HG03575 (cell line): ENCODE results near the gene ATP1B1.

Experiments
- ATAC-seq: cut with Tn5 transposase; IDR thresholded peaks from one replicate; pipeline ENCODE4 v1.9.1; 2021; ENCODE audit not compliant: unreplicated experiment, insufficient number of reproducible peaks, low FRiP score; ENCODE audit errors: extremely low read depth

The ATP1B1 gene

GRCh38 chr1:169091480-169091941 lies 15.0 kb upstream of the ATP1B1 start:
- ATAC-seq: peak; percentile 74

- no peak for ATAC-seq
These were observed 14.1 kb upstream of the ATP1B1 start for GRCh38 chr1:169092399-169092798.

GRCh38 chr1:169094897-169095569 lies 11.5 kb upstream of the ATP1B1 start:
- ATAC-seq: no peak

- ATAC-seq: no peak
These were observed 8.1 kb upstream of the ATP1B1 start for GRCh38 chr1:169098380-169098779.

- ATAC-seq: no peak
These were observed 6.9 kb upstream of the ATP1B1 start for GRCh38 chr1:169099561-169099960.

- no peak for ATAC-seq
These were observed 6.3 kb upstream of the ATP1B1 start for GRCh38 chr1:169100208-169100607.

- no peak for ATAC-seq
These were observed 5.8 kb upstream of the ATP1B1 start for GRCh38 chr1:169100651-169101088.

GRCh38 chr1:169102567-169102966 lies 3.9 kb upstream of the ATP1B1 start:
- ATAC-seq: no peak

- ATAC-seq: no peak
These were observed 3.5 kb upstream of the ATP1B1 start for GRCh38 chr1:169103002-169103401.

GRCh38 chr1:169103480-169103893 lies 3.0 kb upstream of the ATP1B1 start:
- ATAC-seq: no peak

- ATAC-seq: no peak
These were observed 1.4 kb upstream of the ATP1B1 start for GRCh38 chr1:169105087-169105433.

- no peak for ATAC-seq
These were observed 926 bp upstream of the ATP1B1 start for GRCh38 chr1:169105434-169106094.

- no peak for ATAC-seq
These were observed 572 bp downstream of the ATP1B1 start for GRCh38 chr1:169106921-169107602.

GRCh38 chr1:169107603-169108208 lies 1.2 kb downstream of the ATP1B1 start:
- no peak for ATAC-seq

GRCh38 chr1:169108223-169108622 lies 1.7 kb downstream of the ATP1B1 start:
- no peak for ATAC-seq

GRCh38 chr1:169108863-169109560 lies 2.5 kb downstream of the ATP1B1 start:
- ATAC-seq: no peak

- no peak for ATAC-seq
These were observed 3.2 kb downstream of the ATP1B1 start for GRCh38 chr1:169109561-169110134.

GRCh38 chr1:169110236-169110635 lies 3.7 kb downstream of the ATP1B1 start:
- no peak for ATAC-seq
